Nephron (organoid): Measurements from ENCODE around the gene ZNF331.
A peak's percentile ranks its signal among the peaks of the same experiment; 100 is the strongest.

ENCODE experiments used
- H3K27ac Mint-ChIP-seq, 3 experiments: 2 replicates each; pipeline ENCODE4 v1.8.0; 2020; ENCODE audit warnings: mixed read lengths in 3 of 3, mild to moderate bottlenecking in 2 of 3, moderate library complexity in 1 of 3
- H3K27me3 Mint-ChIP-seq: 2 replicates; pipeline ENCODE4 v1.8.0; 2021; ENCODE audit warnings: low read depth, mild to moderate bottlenecking, moderate library complexity, mixed read lengths
- H3K36me3 Mint-ChIP-seq: 2 replicates; pipeline ENCODE4 v1.8.0; 2020; ENCODE audit warnings: low read depth, mixed read lengths
- H3K4me1 Mint-ChIP-seq: 2 replicates; pipeline ENCODE4 v1.8.0; 2020; ENCODE audit warnings: mixed read lengths
- H3K4me3 Mint-ChIP-seq, 3 experiments: 2 replicates each; pipeline ENCODE4 v1.8.0; 2020; ENCODE audit warnings: mild to moderate bottlenecking in 3 of 3, mixed read lengths in 3 of 3, moderate library complexity in 2 of 3
- H3K9me3 Mint-ChIP-seq: 2 replicates; pipeline ENCODE4 v1.8.0; 2020; ENCODE audit warnings: mixed read lengths
- TF ChIP-seq, protein P1 (sequence below), 3 experiments: fragments of 200-600 bp; sonication (generic); IDR thresholded peaks; one replicate each; pipeline ENCODE4 v1.5.0; 2021; ENCODE audit warnings: antibody characterized with exemption in 3 of 3; ENCODE audit not compliant: unreplicated experiment in 3 of 3

The ZNF331 gene

DNA sequence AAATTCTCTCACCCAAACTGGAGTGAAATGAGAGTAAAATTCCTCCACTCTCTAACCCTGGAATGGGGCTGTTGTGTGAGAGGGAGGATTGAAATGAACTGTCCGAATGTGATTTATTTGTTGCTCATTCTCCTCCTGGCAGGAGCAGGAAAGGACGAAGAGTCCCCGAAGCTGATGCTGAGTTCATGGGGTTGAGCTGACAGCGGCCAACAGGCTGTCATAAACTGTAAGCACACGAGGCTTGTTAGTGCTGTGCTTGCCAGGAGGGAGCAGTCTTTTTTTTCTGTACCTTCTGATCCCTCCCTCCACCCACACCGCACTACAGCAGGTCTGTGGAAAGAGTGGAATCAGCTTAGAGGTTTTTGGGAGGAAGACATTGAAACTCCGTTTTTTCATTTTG, 33.1 kb upstream of the ZNF331 start:
- Mint-ChIP-seq H3K27me3 (no peaks in the 10 kb centered on the region), H3K4me1 (peaks cover 26% of the 10 kb centered on the region), H3K4me3 (peak overlapping the region; percentile 57 to 82 (median 78)), H3K27ac (peak overlapping the region; percentile 81 to 93 (median 85)), H3K36me3 (no peaks in the 10 kb centered on the region), H3K9me3 (no peaks in the 10 kb centered on the region)
- TF ChIP-seq, protein P1, sequence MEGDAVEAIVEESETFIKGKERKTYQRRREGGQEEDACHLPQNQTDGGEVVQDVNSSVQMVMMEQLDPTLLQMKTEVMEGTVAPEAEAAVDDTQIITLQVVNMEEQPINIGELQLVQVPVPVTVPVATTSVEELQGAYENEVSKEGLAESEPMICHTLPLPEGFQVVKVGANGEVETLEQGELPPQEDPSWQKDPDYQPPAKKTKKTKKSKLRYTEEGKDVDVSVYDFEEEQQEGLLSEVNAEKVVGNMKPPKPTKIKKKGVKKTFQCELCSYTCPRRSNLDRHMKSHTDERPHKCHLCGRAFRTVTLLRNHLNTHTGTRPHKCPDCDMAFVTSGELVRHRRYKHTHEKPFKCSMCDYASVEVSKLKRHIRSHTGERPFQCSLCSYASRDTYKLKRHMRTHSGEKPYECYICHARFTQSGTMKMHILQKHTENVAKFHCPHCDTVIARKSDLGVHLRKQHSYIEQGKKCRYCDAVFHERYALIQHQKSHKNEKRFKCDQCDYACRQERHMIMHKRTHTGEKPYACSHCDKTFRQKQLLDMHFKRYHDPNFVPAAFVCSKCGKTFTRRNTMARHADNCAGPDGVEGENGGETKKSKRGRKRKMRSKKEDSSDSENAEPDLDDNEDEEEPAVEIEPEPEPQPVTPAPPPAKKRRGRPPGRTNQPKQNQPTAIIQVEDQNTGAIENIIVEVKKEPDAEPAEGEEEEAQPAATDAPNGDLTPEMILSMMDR (IDR thresholded peaks at IDR 0.05; ENCODE audit: unreplicated experiment in 3 of 3): no peak

DNA sequence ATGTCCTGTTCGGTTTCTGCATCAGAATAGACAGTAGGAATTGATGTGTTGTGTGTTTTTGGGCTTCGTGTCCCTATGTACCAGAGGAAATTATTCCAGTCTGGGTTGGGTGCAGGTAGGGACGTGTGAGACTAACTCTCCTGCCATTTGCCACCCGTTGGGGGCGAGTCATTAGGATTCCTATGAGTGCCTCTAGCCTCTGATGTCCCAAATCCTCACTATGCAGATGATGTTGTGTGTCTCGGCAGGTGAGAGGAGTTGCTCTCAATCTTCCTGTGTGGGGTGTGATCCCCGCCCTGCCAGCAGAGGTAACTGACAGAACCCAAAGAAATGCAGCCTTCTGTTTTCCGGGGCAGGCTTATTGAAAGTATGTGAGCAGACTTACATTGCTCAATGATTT, 31.2 kb upstream of the ZNF331 start:
- TF ChIP-seq, protein P1 (IDR thresholded peaks at IDR 0.05; ENCODE audit: unreplicated experiment in 3 of 3): no peak
- Mint-ChIP-seq H3K27ac (peak overlapping the region in 1 of 3 experiments; percentile 76), H3K4me1 (peaks cover 26% of the 10 kb centered on the region), H3K27me3 (no peaks in the 10 kb centered on the region), H3K4me3 (no peak overlapping the region), H3K9me3 (no peaks in the 10 kb centered on the region), H3K36me3 (no peaks in the 10 kb centered on the region)

DNA sequence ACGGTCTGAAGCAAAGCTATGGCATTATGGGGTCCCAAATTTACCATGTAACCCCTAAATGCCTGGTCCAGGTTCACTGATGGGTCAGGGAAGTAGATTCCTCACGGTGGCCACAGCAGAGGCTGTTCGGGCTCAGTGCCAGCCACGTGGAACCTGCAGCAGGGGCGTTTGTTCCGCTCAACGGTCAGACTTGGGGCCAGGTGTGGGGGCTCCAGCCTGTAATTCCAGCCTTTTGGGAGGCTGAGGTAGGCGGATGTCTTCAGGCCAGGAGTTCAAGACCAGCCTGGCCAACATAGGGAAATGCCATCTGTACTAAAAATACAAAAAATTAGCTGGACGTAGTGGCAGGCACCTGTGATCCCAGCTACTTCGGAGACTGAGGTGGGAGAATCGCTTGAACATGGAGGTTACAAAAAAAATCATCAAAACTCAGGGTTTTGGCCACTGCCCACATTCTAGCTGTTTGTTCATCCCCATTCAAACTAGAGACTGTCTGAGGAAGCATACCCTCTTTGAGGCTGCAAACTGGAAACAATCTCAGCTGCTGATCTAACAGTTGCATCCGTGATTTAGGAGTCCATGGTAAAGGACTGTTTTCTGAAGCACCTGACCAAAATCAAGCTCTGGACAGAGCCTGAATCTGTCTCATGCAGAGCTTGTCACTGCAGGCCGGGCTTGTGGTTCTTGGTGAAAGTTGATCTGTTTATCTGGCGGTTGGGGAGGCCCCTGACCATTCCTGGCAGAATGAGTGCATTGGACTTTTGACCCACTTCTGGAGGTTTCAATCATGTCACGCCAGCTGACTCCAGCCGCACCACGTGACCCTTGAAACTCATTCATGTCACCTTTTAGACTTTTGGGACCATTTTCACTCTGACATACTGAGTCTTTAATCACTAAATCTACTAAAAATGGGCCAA, 30.2 kb upstream of the ZNF331 start:
- Mint-ChIP-seq H3K4me3 (no peak overlapping the region), H3K36me3 (no peaks in the 10 kb centered on the region), H3K4me1 (peaks cover 26% of the 10 kb centered on the region), H3K27me3 (no peaks in the 10 kb centered on the region), H3K9me3 (no peaks in the 10 kb centered on the region), H3K27ac (peak overlapping the region; percentile 15 to 84 (median 44))
- TF ChIP-seq, protein P1 (IDR thresholded peaks at IDR 0.05; ENCODE audit: unreplicated experiment in 3 of 3): no peak

DNA sequence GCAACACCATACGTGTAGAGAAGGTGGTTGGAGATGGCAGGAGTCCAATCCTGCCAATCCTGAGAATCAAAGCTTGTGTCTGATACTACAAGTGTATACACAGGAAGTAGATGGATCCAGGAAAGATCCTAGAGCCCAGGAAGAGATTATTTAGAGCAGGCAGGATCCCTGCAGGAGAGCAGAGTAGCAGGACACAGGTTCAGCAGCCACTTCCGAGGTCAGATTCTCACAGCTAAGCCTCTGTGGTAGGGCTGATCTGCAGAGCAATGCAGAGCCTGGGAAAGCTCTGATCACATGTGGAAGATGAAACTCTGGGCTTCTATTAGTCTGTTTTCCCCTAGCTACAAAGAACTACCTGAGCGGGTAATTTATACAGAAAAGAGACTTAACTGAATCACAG, 28.5 kb upstream of the ZNF331 start:
- Mint-ChIP-seq H3K4me3 (no peak overlapping the region), H3K27ac (no peak overlapping the region), H3K4me1 (peaks cover 21% of the 10 kb centered on the region), H3K9me3 (no peaks in the 10 kb centered on the region), H3K27me3 (no peaks in the 10 kb centered on the region), H3K36me3 (no peaks in the 10 kb centered on the region)
- TF ChIP-seq, protein P1 (IDR thresholded peaks at IDR 0.05; ENCODE audit: unreplicated experiment in 3 of 3): no peak

DNA sequence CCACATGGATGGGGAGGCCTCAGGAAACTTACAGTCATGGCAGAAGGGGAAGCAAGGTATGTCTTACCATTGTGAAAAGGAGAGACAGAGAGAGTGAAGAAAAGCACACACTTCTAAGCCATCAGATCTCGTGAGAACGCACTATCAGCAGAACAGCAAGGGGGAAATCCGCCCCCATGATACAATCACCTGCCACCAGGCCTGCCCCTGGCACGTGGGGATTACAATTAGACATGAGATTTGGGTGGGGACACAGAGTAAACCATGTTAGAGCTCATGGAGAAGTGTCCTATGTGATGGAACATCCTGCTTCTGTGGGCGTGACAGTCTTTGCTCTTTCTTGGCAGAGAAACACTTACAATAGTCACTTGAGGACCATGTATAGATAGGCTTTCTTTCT, 28.1 kb upstream of the ZNF331 start:
- no peak overlapping the region for H3K27ac Mint-ChIP-seq
- no peaks in the 10 kb centered on the region for H3K27me3 Mint-ChIP-seq
- H3K4me3 Mint-ChIP-seq: no peak overlapping the region
- peaks cover 17% of the 10 kb centered on the region for H3K4me1 Mint-ChIP-seq
- TF ChIP-seq, protein P1 (IDR thresholded peaks at IDR 0.05; ENCODE audit: unreplicated experiment in 3 of 3): no peak
- H3K9me3 Mint-ChIP-seq: no peaks in the 10 kb centered on the region
- H3K36me3 Mint-ChIP-seq: no peaks in the 10 kb centered on the region

DNA sequence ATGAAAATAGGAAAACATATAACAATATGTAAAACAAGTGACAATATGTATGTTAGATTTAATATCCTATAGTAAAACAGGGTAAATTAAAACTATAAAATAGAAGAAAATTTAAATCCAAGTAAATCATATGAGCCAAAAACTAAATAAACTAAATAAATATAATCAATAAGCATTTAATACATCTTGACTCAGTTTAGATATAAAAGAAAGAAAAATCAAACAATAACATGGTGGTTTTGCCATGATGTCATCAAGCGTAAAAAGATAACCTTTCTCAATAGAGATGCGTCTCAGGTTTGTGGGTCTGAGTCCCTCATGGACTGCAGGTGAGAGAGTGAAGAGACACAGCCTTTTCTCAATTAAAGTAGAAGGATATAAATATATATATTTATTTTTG, 26.6 kb upstream of the ZNF331 start:
- H3K4me1 Mint-ChIP-seq: peaks cover 12% of the 10 kb centered on the region
- H3K27ac Mint-ChIP-seq: no peak overlapping the region
- no peaks in the 10 kb centered on the region for H3K36me3 Mint-ChIP-seq
- no peaks in the 10 kb centered on the region for H3K9me3 Mint-ChIP-seq
- no peaks in the 10 kb centered on the region for H3K27me3 Mint-ChIP-seq
- TF ChIP-seq, protein P1 (IDR thresholded peaks at IDR 0.05; ENCODE audit: unreplicated experiment in 3 of 3): no peak
- H3K4me3 Mint-ChIP-seq: no peak overlapping the region
